WTC11 (cell line): Measurements from ENCODE around the gene FBXO33.

Experiments
- CREB1 ChIP-seq: sonication (generic); formaldehyde crosslinking; IDR thresholded peaks from 2 replicates; pipeline ENCODE4 v1.8.0; 2023; ENCODE audit warnings: mild to moderate bottlenecking, missing genetic modification reagents
- CREM ChIP-seq: sonication (generic); formaldehyde crosslinking; IDR thresholded peaks from 2 replicates; pipeline ENCODE4 v1.8.1; 2022; ENCODE audit warnings: mild to moderate bottlenecking, missing genetic modification reagents, moderate library complexity
- CTCF ChIP-seq: fragments of 200-600 bp; IDR thresholded peaks from 2 replicates; pipeline ENCODE4 v1.8.0; 2022; ENCODE audit warnings: antibody characterized with exemption
- E2F4 ChIP-seq: sonication (generic); formaldehyde crosslinking; IDR thresholded peaks from 2 replicates; pipeline ENCODE4 v1.8.1; 2022; ENCODE audit warnings: low read depth, mild to moderate bottlenecking, moderate library complexity, missing genetic modification reagents, borderline replicate concordance
- ESRRA ChIP-seq: sonication (generic); formaldehyde crosslinking; IDR thresholded peaks from 2 replicates; pipeline ENCODE4 v1.8.1; 2022; ENCODE audit warnings: mild to moderate bottlenecking, missing genetic modification reagents, borderline replicate concordance
- ETV6 ChIP-seq: sonication (generic); formaldehyde crosslinking; IDR thresholded peaks from 2 replicates; pipeline ENCODE4 v1.8.1; 2022; ENCODE audit warnings: mild to moderate bottlenecking, missing genetic modification reagents
- FOXP1 ChIP-seq: sonication (generic); formaldehyde crosslinking; IDR thresholded peaks from 2 replicates; pipeline ENCODE4 v1.8.0; 2022; ENCODE audit warnings: missing genetic modification reagents, mild to moderate bottlenecking, moderate library complexity, borderline replicate concordance
- HMGXB4 ChIP-seq: sonication (generic); formaldehyde crosslinking; IDR thresholded peaks from 2 replicates; pipeline ENCODE4 v1.8.1; 2023; ENCODE audit warnings: mild to moderate bottlenecking, moderate library complexity, missing genetic modification reagents
- KAT7 ChIP-seq: sonication (generic); formaldehyde crosslinking; IDR thresholded peaks from 2 replicates; pipeline ENCODE4 v1.8.1; 2023; ENCODE audit warnings: missing genetic modification reagents, mild to moderate bottlenecking, borderline replicate concordance
- NFYB ChIP-seq: sonication (generic); formaldehyde crosslinking; conservative IDR thresholded peaks from 2 replicates; pipeline ENCODE4 v1.8.0; 2022; ENCODE audit warnings: low read depth, missing genetic modification reagents
- ZNF512 ChIP-seq: sonication (generic); formaldehyde crosslinking; IDR thresholded peaks from 2 replicates; pipeline ENCODE4 v1.8.1; 2022; ENCODE audit warnings: missing genetic modification reagents, borderline replicate concordance

GRCh38 chr14:39441805-39442204 is 9.6 kb upstream of the FBXO33 start:
- no peak for TF ChIP-seq CREB1
- no peak for TF ChIP-seq CREM
- no peak for TF ChIP-seq FOXP1 (CRISPR knock-in tag)
- TF ChIP-seq CTCF, result no peak
- TF ChIP-seq HMGXB4, result no peak
- no peak for TF ChIP-seq NFYB (CRISPR knock-in tag)
- TF ChIP-seq ZNF512 (CRISPR knock-in tag), result no peak
- no peak for TF ChIP-seq KAT7
- TF ChIP-seq ETV6, result no peak
- no peak for TF ChIP-seq ESRRA (CRISPR knock-in tag)
- no peak for TF ChIP-seq E2F4 (CRISPR knock-in tag)
